ENCODE results near the gene PKD2. TPM values are rescaled to one million over a fixed set of nuclear protein-coding genes. Genes with fewer than 3 reads are reported as not detected.

The PKD2 gene
- total and polyA plus RNA-seq, 2 of the 4 experiments (the other 2 are of a cell fraction): 43.8 to 51.3 TPM

DNA sequence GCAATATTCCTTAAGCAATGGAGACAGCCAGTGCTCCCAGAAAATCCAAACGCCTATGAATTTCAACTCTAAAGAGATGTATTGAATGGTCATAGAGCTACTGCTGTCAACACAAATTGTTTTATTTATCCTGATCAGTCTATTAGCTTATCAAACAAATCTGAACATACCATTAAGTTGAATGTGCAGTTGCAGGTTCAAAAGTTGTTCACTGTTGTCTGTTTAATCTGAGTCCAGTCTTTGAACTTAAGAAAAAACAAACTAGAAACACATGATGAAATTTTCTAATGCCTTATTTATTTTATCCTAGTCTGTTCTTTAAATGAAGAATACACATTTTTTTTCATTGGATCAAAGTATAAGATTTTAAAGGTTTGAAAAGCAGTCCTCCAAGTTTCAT is 73.2 kb downstream of the PKD2 start:
- TF ChIP-seq, protein P1, sequence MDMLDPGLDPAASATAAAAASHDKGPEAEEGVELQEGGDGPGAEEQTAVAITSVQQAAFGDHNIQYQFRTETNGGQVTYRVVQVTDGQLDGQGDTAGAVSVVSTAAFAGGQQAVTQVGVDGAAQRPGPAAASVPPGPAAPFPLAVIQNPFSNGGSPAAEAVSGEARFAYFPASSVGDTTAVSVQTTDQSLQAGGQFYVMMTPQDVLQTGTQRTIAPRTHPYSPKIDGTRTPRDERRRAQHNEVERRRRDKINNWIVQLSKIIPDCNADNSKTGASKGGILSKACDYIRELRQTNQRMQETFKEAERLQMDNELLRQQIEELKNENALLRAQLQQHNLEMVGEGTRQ (IDR thresholded peaks at IDR 0.05; ENCODE audit: low read depth, low read length): no peak
- no peak for TF ChIP-seq SMC3 (IDR thresholded peaks at IDR 0.05; ENCODE audit: low read depth, low read length)
- TF ChIP-seq NFE2L2 (IDR thresholded peaks at IDR 0.05; ENCODE audit: low read depth, low read length): no peak
- no peak for TF ChIP-seq MAFK (IDR thresholded peaks at IDR 0.05; ENCODE audit: low read depth, low read length)
- no peak for TF ChIP-seq RAD21 (IDR thresholded peaks at IDR 0.05; ENCODE audit: low read length)
- TF ChIP-seq FOS (IDR thresholded peaks at IDR 0.05; ENCODE audit: low read depth, low read length): no peak
- TF ChIP-seq RCOR1 (IDR thresholded peaks at IDR 0.05; ENCODE audit: insufficient replicate concordance, low read length): no peak
- TF ChIP-seq ELK1 (IDR thresholded peaks at IDR 0.05; ENCODE audit: borderline replicate concordance, low read depth, low read length): no peak
- TF ChIP-seq MXI1 (IDR thresholded peaks at IDR 0.05; ENCODE audit: borderline replicate concordance, low read depth, low read length): no peak
- TF ChIP-seq, protein P2, sequence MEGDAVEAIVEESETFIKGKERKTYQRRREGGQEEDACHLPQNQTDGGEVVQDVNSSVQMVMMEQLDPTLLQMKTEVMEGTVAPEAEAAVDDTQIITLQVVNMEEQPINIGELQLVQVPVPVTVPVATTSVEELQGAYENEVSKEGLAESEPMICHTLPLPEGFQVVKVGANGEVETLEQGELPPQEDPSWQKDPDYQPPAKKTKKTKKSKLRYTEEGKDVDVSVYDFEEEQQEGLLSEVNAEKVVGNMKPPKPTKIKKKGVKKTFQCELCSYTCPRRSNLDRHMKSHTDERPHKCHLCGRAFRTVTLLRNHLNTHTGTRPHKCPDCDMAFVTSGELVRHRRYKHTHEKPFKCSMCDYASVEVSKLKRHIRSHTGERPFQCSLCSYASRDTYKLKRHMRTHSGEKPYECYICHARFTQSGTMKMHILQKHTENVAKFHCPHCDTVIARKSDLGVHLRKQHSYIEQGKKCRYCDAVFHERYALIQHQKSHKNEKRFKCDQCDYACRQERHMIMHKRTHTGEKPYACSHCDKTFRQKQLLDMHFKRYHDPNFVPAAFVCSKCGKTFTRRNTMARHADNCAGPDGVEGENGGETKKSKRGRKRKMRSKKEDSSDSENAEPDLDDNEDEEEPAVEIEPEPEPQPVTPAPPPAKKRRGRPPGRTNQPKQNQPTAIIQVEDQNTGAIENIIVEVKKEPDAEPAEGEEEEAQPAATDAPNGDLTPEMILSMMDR (conservative IDR thresholded peaks at IDR 0.05; ENCODE audit: low read depth, low read length): no peak
- no peak for TF ChIP-seq POLR2A (IDR thresholded peaks at IDR 0.05; ENCODE audit: low read depth, low read length)
- TF ChIP-seq MAZ (IDR thresholded peaks at IDR 0.05; ENCODE audit: borderline replicate concordance, low read depth, low read length): no peak
- TF ChIP-seq CHD1 (IDR thresholded peaks at IDR 0.05; ENCODE audit: low read depth, low read length): no peak
- no peak for TF ChIP-seq BHLHE40 (IDR thresholded peaks at IDR 0.05; ENCODE audit: low read depth, low read length)
- no peak for TF ChIP-seq CEBPB (IDR thresholded peaks at IDR 0.05; ENCODE audit: low read depth, low read length)
- no peak for TF ChIP-seq RFX5 (IDR thresholded peaks at IDR 0.05; ENCODE audit: low read depth, low read length)
- H2AK5ac ChIP-seq (ENCODE audit: low read depth, low read length): no peak overlapping the region
- no peak for ATAC-seq (ENCODE audit: low read depth)
- H3K9ac ChIP-seq (ENCODE audit: low read depth, low read length): no peak overlapping the region
- H4K5ac ChIP-seq (ENCODE audit: low read depth, low read length): no peak overlapping the region
- dilution Hi-C loops (cut with HindIII; ENCODE audit: low sequenced_read_pairs, unreplicated experiment) (no loop called here), in situ Hi-C loops (cut with MboI; ENCODE audit: low sequenced_read_pairs) (no loop called here), intact Hi-C loops (cut with micrococcal nuclease) (no loop called here)
- H3K23ac ChIP-seq (ENCODE audit: low read depth, low read length): no peak overlapping the region
- ChIA-PET CTCF (interaction anchor here (0.9 kb wide), 1 partner anchor 18 kb away, joined by 3 read pairs; no protein-coding TSS in a partner anchor), POLR2A (ENCODE audit: unreplicated experiment) (no interaction called here)
- no peaks in the 10 kb centered on the region for H3K4me1 ChIP-seq (ENCODE audit: control insufficient read depth, insufficient read depth, low read length)
- no peak overlapping the region for H3K4ac ChIP-seq (ENCODE audit: low read depth, low read length)
- no peaks in the 10 kb centered on the region for H3K9me1 ChIP-seq (ENCODE audit: insufficient read depth, low read length)
- H3K4me3 ChIP-seq (ENCODE audit: insufficient read depth, low read depth, low read length): no peak overlapping the region
- WGBS, 2 experiments (ENCODE audit: extremely low coverage in 2 of 2, insufficient read length in 1 of 2): no CpG with 5 or more reads among the region's 1 CpG
- H3K56ac ChIP-seq (ENCODE audit: extremely low read depth, insufficient read depth, low read length): no peak overlapping the region
- no peak overlapping the region for H2BK15ac ChIP-seq (ENCODE audit: low read depth, low read length)
- no peak overlapping the region for H4K8ac ChIP-seq (ENCODE audit: low read depth in 2 of 2, low read length in 2 of 2)
- H3K14ac ChIP-seq (replicated peaks; ENCODE audit: low read depth, low read length): no peak overlapping the region
- no peak overlapping the region for H2BK20ac ChIP-seq (ENCODE audit: low read depth, low read length)
- H2AK9ac ChIP-seq (replicated peaks; ENCODE audit: low read depth, low read length, poor library complexity): no peak overlapping the region
- H3K9me3 ChIP-seq (ENCODE audit: control insufficient read depth, insufficient read depth, low read length): no peaks in the 10 kb centered on the region
- H3K27me3 ChIP-seq (ENCODE audit: control insufficient read depth, insufficient read depth, low read length): no peaks in the 10 kb centered on the region
- no peaks in the 10 kb centered on the region for H4K20me1 ChIP-seq (ENCODE audit: insufficient read depth, low read length)
- H4K91ac ChIP-seq (ENCODE audit: insufficient read depth, low read depth, low read length): no peak overlapping the region
- H3K27ac ChIP-seq (ENCODE audit: insufficient read depth, low read length): no peak overlapping the region
- H3K4me2 ChIP-seq (ENCODE audit: low read depth, low read length): no peak overlapping the region
- no peak overlapping the region for H2AFZ ChIP-seq (replicated peaks; ENCODE audit: low read length, poor library complexity)
- no peak overlapping the region for H2BK5ac ChIP-seq (ENCODE audit: low read depth, low read length, poor library complexity, severe bottlenecking)
- H3K79me1 ChIP-seq (ENCODE audit: low read depth in 1 of 2, low read length in 2 of 2): no peaks in the 10 kb centered on the region
- H2BK120ac ChIP-seq (ENCODE audit: low read depth, low read length): no peak overlapping the region
- BruUV-seq (replicated peaks): no TSS peak
- peaks cover 7% of the 10 kb centered on the region for H3K36me3 ChIP-seq (ENCODE audit: control insufficient read depth, insufficient read depth, low read length)
- no peak for DNase-seq
- H3K18ac ChIP-seq (ENCODE audit: low read depth, low read length): no peak overlapping the region

Measured in IMR-90 (cell line).